HepG2 (cell line): Measurements from ENCODE around the gene DAB2IP.

Experiments
- ARID2 ChIP-seq: sonication (generic); formaldehyde crosslinking; IDR thresholded peaks from 2 replicates; pipeline ENCODE4 v1.8.1; 2022; ENCODE audit warnings: mild to moderate bottlenecking, missing genetic modification reagents, borderline replicate concordance
- ERF ChIP-seq: IDR thresholded peaks from 2 replicates; pipeline ENCODE4 v1.6.1; 2018; ENCODE audit warnings: missing biosample characterization, missing genetic modification reagents
- GATA4 ChIP-seq: sonication (generic); IDR thresholded peaks from 2 replicates; pipeline ENCODE4 v1.6.1; 2016; ENCODE audit warnings: antibody characterized with exemption, low read depth, borderline replicate concordance
- GRHL1 ChIP-seq: sonication (generic); formaldehyde crosslinking; conservative IDR thresholded peaks from 2 replicates; pipeline ENCODE4 v1.8.0; 2022; ENCODE audit warnings: missing genetic modification reagents
- HNF4A ChIP-seq: sonication (generic); formaldehyde crosslinking; IDR thresholded peaks from 2 replicates; pipeline ENCODE4 v1.4.0; 2020; ENCODE audit warnings: missing genetic modification reagents
- SMC3 ChIP-seq: IDR thresholded peaks from 2 replicates; pipeline ENCODE4 v1.6.1; 2011; ENCODE audit warnings: low read length, improper control_type of control experiment
- ZNF280D ChIP-seq: sonication (generic); formaldehyde crosslinking; IDR thresholded peaks from 2 replicates; pipeline ENCODE4 v1.5.1; 2020; ENCODE audit warnings: mild to moderate bottlenecking, missing genetic modification reagents
- ZNF343 ChIP-seq: sonication (generic); formaldehyde crosslinking; IDR thresholded peaks from 2 replicates; pipeline ENCODE4 v1.4.0; 2020; ENCODE audit warnings: mild to moderate bottlenecking, missing genetic modification reagents
- ZNF782 ChIP-seq: sonication (generic); formaldehyde crosslinking; IDR thresholded peaks from 2 replicates; pipeline ENCODE4 v1.4.0; 2020; ENCODE audit warnings: missing genetic modification reagents, mild to moderate bottlenecking, borderline replicate concordance
- TF ChIP-seq, protein P1 (sequence below): sonication (generic); formaldehyde crosslinking; IDR thresholded peaks from 2 replicates; pipeline ENCODE4 v1.5.0; 2020; ENCODE audit warnings: mild to moderate bottlenecking, missing genetic modification reagents, moderate library complexity

- no peak for TF ChIP-seq GATA4
- no peak for TF ChIP-seq SMC3
- no peak for TF ChIP-seq ZNF782 (CRISPR knock-in tag)
- TF ChIP-seq ARID2 (CRISPR knock-in tag): no peak
- TF ChIP-seq HNF4A (CRISPR knock-in tag): no peak
- no peak for TF ChIP-seq ZNF280D
- no peak for TF ChIP-seq GRHL1 (CRISPR knock-in tag)
- TF ChIP-seq, protein P1, sequence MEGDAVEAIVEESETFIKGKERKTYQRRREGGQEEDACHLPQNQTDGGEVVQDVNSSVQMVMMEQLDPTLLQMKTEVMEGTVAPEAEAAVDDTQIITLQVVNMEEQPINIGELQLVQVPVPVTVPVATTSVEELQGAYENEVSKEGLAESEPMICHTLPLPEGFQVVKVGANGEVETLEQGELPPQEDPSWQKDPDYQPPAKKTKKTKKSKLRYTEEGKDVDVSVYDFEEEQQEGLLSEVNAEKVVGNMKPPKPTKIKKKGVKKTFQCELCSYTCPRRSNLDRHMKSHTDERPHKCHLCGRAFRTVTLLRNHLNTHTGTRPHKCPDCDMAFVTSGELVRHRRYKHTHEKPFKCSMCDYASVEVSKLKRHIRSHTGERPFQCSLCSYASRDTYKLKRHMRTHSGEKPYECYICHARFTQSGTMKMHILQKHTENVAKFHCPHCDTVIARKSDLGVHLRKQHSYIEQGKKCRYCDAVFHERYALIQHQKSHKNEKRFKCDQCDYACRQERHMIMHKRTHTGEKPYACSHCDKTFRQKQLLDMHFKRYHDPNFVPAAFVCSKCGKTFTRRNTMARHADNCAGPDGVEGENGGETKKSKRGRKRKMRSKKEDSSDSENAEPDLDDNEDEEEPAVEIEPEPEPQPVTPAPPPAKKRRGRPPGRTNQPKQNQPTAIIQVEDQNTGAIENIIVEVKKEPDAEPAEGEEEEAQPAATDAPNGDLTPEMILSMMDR (CRISPR knock-in tag): no peak
- TF ChIP-seq ZNF343: no peak
- TF ChIP-seq ERF (CRISPR knock-in tag): no peak
Observed at GRCh38 chr9:121667214-121667613, 15.8 kb downstream of the DAB2IP start.
